GM19351 (cell line): ENCODE results near the gene RIN2.

Source experiments
- ATAC-seq: cut with Tn5 transposase; IDR thresholded peaks from one replicate; pipeline ENCODE4 v1.9.1; 2021; ENCODE audit warnings: mild to moderate bottlenecking, moderate library complexity; ENCODE audit not compliant: unreplicated experiment

RIN2 gene, protein sequence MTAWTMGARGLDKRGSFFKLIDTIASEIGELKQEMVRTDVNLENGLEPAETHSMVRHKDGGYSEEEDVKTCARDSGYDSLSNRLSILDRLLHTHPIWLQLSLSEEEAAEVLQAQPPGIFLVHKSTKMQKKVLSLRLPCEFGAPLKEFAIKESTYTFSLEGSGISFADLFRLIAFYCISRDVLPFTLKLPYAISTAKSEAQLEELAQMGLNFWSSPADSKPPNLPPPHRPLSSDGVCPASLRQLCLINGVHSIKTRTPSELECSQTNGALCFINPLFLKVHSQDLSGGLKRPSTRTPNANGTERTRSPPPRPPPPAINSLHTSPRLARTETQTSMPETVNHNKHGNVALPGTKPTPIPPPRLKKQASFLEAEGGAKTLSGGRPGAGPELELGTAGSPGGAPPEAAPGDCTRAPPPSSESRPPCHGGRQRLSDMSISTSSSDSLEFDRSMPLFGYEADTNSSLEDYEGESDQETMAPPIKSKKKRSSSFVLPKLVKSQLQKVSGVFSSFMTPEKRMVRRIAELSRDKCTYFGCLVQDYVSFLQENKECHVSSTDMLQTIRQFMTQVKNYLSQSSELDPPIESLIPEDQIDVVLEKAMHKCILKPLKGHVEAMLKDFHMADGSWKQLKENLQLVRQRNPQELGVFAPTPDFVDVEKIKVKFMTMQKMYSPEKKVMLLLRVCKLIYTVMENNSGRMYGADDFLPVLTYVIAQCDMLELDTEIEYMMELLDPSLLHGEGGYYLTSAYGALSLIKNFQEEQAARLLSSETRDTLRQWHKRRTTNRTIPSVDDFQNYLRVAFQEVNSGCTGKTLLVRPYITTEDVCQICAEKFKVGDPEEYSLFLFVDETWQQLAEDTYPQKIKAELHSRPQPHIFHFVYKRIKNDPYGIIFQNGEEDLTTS

DNA sequence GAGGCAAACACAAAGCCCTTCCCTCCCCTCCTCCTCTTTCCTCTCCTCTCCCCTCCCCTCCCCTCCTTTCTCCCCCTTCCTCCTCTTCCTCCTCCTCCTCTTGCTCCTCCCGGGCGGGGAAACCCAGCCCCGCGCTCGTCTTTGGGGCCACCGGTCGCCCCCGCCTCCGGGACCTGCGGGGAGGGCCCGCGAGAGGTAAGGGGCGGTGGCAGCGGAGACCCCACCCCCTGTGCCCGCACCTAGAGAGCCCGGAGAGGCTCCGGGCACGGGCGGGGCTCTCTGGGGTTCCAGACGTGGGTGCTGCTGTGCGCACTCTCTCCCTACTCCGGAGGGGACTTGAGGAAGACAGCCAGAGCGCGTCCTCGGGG lies at the start of gene RIN2:
TSS of gene RIN2 (plus strand) at position 126 of the 368 bp plus-strand sequence. CDS start 131,344 bp downstream, outside the sequence.
- no peak for ATAC-seq

DNA sequence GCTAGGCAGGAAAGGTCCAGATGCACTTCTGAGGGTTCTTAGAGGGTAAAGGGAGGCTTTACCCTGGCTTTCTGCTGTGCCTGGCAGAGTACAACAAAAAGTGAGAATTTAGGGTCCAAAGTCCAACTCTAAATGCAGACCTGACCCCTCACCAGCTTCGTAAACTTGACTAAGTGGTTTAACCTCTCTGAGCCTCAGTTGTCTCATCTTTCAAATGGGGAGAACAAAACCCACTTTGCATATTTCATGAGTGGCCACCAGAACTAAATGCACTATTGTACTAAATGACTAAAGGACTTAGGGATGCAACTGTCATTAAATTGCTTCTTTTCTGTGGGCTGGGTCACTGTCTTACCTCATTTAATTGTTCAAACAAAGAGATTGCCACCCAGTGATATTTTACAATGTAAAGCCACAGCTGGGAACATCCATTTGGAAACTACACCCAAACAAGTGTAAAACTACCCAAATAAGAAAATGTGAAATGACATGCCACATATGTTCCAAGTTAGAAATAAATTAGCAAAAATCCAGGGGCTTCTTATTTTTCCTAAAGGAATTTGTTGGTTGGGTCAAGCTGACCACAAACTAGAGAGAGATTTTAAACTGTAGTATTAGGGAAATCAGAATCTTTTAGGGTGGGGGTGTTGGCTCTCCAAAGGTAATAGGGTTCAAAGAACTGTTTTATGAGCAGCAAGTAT lies 48.3 kb upstream of the RIN2 start:
- ATAC-seq = no peak

DNA sequence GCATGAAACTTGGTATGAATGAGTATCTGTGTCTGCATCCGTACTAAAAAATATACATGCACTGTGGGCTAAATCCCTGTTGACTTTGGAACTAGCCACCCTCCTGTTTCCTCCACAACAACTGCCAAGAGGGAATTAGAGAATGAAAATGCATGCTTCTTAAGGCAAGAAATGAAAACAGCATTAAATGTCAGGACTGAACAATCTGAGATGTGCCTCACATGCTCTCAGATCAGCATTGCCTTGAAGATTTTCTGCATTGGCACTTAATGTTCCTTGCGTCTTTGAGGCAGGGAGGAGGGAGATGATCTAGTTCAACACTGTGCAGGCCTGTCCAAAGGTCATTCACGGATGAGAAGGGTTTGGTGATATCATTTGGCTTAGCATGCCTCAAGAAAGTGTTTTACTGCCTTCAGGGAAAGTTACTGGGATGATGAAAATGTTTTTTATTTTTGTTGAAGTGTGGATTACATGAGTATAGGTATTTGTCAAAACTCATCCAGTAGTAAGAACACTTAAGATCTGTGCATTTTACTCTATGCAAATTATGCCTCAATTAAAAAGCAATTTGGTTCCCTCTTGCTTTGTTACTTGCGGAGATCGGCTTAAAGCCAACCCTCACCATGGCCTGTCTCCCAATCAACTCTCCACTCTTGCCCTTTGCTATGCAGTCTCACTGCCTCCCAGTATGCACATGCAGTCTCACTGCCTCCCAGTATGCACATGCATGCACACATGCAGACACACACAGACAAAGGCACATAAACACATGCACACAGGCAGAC lies 47.5 kb upstream of the RIN2 start:
- no peak for ATAC-seq

DNA sequence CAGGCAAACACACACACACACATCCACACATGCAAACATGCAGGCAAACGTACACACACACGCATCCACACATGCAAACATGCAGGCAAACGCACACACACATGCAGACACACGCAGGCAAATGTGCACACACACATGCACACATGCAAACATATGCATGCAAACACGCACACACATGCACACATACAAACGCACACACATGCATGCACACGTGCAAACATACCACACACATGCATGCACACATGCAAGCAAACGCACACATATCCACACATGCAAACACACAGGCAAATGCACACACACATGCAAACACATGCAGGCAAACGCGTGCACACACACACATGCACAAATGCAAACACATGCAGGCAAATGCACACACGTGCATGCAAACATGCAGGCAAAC lies 46.9 kb upstream of the RIN2 start:
- no peak for ATAC-seq

DNA sequence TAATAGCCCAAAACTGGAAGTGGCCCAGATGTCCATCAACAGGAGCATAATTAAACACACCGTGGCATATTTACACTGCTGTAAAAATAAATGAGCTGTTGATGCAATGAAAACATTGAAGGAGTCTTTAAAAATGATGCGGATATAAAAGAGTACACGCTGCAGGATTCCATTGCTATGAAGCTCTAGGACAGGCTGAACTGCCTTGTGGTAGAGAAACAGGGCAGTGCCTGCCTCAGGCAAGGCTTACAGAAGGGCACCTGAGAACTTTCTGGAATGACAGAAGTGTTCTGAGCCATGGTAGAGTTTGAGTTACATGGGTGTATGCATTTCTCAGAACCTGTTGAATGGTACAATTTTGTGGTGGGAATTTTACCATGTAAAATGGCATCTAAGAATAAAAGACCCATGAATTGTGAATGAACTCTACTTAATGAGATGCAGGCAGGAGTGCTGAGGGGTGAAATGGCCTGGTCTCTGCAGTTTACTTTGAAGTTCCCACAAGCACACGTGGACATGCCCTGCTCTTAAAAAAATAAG lies 45.3 kb upstream of the RIN2 start:
- no peak for ATAC-seq

DNA sequence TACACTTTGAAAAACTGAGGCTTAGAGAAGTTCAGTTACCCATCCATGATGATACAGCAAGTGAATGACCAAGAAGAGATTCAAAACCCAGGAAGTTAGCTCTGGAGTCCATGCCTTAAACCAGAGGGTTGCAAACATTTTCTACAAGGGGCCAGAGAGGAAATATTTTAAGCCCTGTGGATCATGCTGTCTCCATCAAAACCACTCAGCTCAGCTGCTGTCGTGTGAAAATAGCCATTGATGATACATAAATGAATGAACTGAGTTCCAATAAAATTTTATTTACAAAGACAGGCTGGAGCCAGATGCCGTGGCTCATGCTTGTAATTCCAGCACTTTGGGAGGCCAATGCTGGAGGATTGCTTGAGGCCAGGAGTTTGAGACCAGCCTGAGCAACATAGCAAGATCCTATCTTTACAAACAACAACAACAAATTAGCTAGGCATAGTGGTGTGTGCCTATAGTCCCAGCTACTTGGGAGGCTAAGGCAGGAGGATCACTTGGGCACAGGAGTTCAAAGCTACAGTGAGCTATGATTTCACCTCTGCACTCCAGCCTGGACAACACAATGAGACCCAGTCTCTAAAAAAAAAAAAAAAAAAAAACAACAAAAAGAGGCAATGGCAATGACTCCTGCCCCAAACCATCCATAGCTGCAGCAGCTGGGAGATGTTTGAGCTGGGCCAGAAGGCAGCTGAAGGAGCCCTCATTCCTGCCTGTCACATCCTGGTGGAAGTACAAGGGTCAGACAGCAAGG lies 44.1 kb upstream of the RIN2 start:
- ATAC-seq = no peak

DNA sequence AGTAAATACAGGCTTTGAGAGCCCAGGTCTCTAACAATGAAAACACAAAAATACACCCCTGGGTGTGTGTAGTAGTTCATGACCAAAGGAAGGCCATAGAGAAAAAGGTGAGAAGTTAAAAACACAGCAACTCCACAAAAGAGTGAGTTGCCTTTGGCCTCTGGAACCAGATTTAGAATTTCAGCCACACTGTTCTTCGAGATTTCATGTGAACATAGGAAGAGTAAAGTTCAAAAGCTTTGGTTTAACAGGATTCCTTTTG lies 43.5 kb upstream of the RIN2 start:
- ATAC-seq = no peak

DNA sequence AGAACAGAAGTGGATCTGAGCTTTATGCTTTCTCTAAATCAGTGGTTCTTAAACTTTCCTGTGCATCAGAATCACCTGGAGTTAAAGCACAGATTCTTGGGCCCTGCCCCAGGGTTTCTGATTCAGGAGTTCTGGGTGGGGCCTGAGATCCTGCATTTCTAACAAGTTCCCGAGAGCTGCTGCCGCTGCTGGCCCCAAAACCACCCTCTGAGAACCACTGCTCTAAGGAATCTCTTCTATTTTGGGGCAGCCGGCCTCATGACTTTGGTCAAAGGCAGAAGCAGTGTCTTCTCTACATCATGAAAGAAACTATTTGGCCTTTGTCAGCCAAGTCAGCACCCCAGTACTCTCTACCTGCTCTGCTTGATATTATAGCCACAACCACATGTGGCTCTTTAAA lies 42.1 kb upstream of the RIN2 start:
- ATAC-seq = no peak

DNA sequence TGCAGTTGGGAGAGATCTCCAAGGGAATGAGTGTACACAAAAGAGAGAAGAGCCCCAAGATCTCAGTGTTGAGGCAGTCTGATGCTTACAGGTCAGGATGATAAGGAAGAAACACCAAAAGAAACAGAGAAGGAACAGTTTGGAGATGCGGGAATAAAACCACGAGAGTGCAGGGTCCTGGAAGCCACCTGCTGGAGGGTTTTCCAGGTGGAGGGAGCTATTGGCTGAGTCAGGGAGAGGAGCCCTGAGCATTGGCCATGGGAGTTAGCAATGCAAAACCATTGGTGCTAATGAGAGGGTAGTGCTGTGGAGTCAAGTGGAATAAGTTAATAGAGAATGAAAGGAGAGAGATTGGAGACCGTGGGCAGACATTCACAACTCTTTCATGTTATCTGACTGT lies 39.2 kb upstream of the RIN2 start:
- no peak for ATAC-seq

DNA sequence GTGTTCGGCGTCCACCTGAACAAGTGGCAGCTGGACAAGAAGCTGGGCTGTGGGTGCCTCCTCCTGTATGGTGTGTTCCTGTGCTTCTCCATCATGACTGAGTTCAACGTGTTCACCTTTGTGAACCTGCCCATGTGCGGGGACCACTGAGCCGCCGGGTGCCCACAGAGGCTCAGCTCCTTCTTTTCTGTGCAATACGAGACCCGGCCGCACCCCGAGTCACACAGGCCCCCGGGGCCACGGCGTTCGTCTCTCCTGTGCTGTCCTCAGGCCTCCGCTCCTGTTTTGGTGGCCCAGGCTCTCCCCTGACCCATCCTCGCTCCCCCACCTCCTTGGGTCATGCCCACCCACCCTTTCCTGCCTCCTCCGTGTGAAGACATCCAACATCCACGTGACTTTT lies 37.1 kb upstream of the RIN2 start:
- ATAC-seq = no peak

DNA sequence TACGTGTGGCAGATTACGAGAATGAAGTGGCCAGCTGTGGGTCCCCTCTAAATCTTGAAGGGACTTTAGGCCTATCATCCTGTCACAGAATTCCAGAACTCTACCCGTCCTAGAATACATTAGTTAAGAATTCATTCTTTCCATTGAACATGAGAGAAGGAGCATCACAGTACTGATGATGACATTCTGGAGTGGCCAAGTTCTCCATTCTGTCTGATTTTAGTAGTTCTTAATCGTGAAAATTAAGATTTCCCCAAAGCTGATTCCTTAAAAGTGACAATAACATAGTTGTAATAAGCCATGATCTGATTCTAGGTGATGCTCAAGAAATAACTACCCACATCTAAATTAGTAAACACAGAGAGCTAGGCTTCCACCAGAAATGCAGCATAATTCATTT lies 35.0 kb upstream of the RIN2 start:
- no peak for ATAC-seq

DNA sequence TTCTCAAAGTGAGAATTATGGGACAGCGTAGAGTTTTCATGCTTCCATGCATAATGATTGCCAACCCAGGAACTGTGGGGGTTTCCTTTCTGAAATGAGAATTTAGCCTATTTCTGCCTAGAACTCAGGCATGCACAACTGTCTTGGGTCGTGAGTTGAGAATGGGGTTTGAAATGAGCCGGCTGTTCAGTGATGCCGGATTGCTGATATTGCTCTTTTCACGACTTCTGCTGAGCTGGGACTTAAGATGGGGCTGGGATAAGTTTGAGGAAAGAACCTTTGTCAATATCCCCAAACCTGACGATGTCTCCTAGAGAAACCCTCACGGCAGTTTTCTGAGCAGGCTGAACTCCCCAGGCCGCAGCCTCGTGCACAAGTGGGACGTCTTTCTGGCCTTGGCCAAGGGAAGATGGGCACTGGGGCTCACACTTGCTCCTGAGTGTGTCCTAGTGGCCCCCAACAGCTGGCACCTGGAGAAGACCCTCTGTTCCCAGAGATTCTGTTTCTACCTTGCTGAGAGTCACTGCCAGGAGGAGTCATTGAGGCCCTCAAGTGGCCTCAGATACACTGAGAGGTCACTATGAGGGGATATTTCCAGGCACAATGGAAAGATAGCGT lies 34.1 kb upstream of the RIN2 start:
- no peak for ATAC-seq

DNA sequence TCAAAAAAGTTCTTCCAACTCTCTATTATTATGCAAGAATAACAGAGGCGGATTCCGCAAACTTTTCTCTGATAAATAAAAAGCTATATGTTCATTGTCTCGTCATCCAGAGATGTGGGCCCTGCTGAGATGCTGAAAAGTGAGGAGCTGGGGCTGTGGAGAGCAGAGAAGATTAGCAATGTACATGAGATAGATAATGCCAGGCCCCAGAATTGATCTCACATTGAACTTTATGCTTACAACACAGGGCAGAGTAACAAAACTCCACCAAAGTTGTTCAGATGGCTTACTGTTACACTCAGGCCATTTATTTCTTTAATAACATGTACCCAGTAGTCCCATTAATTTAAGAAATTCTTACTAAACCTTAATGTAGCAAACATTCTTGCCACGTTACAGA lies 32.7 kb upstream of the RIN2 start:
- ATAC-seq = no peak

DNA sequence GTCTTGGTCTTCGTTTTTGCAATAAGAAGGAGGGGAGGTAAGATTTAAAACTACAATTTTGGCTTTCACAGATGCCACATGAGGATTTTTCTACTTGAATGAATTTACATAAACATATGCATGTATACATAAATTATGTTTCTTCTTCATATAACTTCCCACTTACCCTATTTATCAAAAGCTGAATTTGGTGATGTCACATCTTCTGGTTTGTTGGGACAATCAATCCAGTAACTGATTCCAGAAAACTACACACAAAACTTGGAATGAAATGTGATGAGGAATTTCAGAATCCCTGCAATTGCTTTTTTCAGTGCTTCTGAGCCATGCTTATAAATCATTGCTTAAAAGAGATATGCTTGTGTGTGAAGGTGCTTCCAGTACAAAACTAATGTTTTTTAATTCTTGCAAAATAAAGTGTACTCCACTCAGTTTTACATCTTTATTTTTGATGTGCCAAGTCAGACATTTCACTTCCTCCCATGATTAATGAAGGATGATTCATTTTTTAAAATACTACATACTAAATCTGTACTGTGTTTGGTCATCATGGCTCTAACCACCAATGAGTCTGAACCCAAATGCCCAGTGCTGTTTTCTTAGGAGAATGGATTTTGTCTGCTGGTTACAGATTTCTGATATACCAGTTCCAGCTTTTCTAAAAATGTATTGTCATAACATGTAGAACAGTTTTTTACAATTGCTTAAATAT lies 32.1 kb upstream of the RIN2 start:
- ATAC-seq = no peak

DNA sequence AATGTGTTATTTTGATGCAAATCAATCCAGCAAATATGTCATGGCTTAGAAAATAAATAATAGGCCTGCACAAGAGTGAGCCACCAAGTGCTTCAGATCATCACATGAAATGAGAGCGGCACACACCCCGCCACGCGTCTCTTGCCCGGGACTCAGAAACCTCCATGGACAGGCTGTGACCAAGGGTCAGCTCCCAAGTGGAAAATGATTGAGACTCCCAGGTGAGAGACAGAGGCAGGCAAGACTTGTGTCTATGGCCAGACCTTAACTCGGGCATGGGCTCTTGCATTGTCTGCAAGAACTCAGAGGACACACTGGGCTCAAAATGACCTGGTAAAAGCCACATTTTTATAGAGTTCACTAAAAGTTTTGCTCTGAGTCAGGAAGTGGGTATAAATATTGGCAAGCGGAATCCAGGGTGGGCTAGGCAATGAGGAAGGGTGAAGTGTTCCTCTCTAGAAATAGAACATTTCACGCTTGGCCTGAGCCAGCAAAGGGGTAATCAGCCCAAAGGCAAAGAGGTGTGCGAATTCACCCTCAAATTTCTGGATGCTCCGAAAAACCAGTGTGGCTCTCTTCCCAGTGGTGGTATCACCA lies 30.7 kb upstream of the RIN2 start:
- ATAC-seq = no peak

DNA sequence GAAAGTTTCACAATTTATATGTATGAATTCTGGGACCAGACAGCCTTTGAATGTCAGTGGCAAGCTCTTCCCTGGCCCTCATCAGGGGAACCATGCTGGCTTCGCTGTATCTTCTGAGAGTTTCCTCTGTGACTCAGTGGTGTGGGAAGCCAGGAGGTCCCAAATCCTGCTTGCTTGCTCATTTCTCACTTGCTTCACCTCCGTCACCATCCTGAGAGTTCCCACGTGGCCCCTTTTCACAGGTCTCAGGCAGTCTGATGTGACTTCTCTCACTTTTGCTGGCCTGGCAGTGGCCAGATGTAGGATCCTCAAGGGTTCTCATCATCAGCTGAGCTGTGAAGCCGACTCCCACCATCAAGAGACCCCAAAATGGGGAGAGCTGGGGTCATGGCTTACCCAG lies 28.4 kb upstream of the RIN2 start:
- ATAC-seq = no peak

DNA sequence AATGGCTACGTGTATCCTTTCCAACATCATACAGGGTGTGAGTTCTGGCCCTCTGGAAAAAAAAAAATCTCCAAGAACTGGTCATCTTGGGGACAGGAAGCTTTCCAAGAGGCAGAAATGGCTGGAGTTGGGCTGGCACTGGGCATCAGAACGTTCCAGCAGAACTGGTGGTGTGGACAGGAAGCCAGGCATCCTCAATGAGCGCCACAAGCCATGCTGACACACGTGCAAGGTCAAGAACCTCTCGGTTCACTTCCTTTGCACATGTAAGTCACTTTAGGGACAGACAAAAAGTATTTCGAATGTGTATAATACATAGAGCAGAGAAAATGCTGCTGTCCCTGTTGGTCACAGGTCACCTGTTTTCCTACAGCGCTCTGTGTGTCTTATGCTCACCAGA lies 27.4 kb upstream of the RIN2 start:
- no peak for ATAC-seq

DNA sequence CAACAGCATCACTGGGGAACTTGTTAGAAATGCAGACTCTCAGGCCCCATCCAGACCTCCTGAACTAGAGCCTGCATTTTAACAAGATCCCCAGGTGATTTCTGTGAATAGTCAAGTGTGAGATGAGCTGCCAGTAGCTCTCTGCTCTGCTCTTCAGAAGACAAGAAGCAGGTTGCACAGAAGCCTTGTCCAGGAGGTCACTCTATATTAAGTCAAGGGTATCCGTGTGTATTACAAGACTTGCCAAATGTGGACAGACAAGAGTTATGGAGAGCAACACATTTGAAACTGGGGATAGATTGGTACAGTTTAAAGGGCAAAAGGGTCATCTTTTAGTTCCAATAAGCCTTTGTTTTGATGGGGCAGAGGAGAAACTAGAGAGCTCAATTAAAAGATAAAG lies 23.2 kb upstream of the RIN2 start:
- no peak for ATAC-seq

DNA sequence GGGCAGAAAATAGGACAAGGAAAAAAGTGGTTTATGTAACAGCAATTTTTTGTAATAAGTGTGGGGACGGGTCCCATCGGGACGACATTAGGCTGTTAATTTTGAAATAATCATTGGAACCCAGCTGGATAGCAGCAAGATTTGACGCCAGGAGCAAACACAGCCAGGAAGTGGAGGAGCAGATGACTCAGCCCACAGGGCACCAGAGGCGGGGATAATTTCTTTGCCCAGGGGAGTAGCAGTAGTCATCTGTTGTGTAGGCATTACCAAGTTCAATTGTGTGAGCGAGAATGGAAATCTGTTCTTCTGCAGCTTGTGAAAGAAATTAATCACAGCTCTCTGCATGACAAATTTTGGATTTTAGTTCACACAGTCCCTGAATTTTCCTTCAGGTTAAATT lies 22.6 kb upstream of the RIN2 start:
- no peak for ATAC-seq
